ENCODE measurements around the gene LRP11. TPM values are rescaled to one million over a fixed set of nuclear protein-coding genes. Genes with fewer than 3 reads are reported as not detected.

The LRP11 gene
- total RNA-seq, 1 donor from 2014 or later: 26.0 TPM

DNA sequence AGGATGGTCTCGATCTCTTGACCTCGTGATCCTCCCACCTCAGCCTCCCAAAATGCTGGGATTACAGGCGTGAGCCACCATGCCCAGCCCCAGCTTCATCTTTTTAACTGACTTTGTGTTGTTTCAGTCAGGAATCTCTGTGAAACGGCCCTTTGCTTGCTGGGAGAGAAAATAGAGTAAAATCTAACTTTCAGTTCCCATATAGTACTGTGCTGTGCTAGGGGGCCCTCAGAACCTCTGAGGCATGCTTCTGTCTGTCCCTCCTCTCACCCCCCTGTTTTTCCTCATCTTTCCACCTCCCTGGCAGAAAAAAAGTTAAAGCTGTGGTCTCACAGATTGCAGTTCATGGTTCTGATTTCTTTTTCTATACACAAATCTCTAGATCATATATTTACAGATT, 48.4 kb downstream of the LRP11 start:
- DNase-seq (ENCODE audit: extremely low read depth, low read depth, low spot score): no peak

DNA sequence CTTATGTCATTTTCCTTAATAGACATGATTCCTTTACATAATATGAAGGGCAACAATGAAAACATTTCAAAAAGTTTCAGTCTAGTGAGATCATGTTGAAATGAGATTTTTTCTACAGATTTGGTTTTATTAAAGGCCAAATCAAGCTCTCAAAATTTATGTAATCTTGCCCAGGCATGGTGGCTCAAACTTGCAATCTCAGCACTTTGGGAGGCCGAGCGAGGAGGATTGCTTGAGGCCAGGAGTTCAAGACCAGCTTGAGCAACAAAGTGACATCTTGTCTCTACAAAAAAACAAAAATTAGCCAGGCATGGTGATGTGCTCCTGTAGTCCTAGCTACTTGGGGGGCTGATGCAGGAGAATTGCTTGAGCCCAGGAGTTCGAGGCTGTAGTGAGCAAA, 50.8 kb downstream of the LRP11 start:
- no peak for DNase-seq (ENCODE audit: extremely low read depth, low read depth, low spot score)

DNA sequence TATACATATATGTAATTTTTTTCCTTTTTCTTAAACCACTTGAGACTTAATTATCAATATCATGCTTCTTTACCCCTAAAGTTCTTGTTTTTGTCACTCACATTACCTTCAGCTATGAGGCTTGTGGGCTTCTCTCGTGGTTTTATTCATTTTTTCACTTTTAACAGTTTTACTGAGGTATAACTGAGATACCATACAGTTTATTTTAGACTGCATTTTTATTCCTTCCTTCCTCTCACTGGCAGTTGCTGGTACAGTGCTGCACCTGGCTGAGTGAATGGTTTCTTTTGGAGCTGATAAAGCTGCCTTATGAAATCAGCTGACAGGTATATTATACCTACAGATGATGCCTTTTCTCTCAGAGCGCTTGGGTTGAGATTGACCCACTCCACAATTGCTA, 54.4 kb downstream of the LRP11 start:
- DNase-seq (ENCODE audit: extremely low read depth, low read depth, low spot score): no peak

DNA sequence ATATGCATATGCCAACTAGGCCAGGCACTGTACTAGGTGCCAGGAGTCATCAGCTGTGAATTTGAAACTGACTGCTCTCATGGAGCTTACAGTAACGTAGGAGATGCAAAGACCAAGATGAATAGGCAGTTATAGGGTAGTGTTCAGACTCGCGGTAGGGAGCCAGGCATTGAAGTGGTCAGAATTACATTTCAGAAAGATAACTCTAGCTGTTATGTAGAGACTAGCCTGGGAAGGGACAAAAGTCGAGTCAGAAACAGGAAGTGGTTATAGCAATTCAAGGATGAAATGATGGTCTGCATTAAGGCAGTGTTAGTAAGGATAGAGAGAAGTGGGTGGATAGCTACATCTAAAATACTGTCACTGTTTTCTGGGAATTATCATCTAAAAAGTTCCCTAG, 58.0 kb downstream of the LRP11 start:
- no peak for DNase-seq (ENCODE audit: extremely low read depth, low read depth, low spot score)

DNA sequence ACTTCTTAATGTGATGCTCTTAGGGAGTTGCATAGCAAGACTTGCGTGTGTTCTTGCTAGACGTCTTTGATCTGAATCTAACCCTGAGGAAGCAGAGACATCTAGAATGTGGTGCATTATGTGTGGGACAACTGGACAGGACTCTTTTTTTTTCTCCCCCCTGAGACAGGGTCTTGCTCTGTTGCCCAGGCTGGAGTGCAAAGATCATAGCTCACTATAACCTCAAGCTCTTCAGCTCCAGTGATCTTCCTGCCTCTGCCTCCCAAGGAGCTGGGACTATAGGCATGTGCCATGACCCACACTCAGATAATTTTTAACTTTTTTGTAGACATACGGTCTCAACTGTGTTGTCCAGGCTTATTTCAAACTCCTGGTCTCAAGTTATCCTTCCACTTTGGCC, 80.6 kb downstream of the LRP11 start:
- no peak for DNase-seq (ENCODE audit: extremely low read depth, low read depth, low spot score)

DNA sequence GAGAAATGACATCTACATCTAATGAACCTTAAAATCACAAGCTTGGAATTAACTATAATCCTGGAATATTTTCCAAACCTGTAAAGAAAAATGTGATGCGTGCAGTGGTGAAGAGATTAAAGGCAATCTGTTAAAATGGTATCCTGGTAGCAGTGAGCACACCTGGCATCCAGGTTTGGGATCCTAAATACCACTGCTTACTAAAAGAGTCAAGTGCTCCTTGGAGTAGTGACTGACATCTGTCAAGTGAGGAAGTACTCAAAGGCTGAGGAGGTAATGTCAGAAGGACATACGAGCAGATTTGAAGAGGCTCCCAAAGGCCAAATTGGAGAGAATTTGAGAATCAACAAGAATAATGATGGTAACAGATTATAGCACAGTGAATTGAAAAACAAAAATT, 81.8 kb downstream of the LRP11 start:
- no peak for DNase-seq (ENCODE audit: extremely low read depth, low read depth, low spot score)

DNA sequence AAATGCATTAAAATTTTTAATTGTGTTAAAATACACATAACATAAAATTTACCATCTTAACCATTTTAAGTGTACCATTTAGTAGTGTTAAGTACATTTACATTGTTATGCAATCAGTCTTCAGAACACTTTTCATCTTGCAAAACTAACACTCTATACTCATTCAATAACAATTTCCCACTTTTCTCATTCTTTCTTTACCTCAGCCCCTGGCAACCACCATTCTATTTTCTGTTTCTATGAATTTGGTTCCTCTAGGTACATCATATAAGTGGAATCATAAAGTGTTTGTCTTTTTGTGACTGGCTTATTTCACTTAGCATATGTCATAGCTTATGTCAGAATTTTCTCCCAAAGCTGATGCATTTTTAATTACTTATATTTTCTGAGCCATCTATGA, 82.4 kb downstream of the LRP11 start:
- no peak for DNase-seq (ENCODE audit: extremely low read depth, low read depth, low spot score)

DNA sequence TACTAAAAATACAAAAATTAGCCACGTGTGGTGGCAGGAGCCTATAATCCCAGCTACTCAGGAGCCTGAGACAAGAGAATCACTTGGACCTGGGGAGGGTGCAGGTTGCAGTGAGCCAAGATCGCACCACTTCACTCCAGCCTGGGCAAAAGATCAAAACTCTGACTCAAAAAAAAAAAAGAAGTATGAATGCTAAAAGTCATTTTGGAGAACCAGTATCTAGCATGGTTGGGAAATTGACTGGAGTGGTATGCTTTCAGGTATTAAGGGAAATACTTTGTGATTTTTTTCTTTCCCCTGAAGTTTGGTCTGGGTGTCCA, 84.6 kb downstream of the LRP11 start:
- no peak for DNase-seq (ENCODE audit: extremely low read depth, low read depth, low spot score)

DNA sequence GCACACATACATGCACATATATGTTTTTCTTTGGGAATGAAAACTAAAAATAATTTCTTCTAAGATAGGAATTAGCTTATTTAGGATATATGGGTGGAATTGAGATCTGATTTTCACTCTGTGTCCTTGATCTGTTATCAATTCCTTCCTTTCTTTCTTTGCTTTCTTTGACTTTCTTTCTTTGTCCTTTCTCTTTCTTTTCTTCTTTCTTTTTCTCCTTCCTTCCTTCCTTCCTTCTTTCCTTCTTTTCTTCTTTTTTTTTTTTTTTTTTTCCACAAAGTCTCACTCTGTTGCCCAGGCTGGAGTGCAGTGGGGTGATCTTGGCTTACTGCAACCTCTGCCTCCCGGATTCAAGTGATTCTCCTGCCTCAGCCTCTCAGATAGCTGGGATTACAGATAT, 86.5 kb downstream of the LRP11 start:
- no peak for DNase-seq (ENCODE audit: extremely low read depth, low read depth, low spot score)

DNA sequence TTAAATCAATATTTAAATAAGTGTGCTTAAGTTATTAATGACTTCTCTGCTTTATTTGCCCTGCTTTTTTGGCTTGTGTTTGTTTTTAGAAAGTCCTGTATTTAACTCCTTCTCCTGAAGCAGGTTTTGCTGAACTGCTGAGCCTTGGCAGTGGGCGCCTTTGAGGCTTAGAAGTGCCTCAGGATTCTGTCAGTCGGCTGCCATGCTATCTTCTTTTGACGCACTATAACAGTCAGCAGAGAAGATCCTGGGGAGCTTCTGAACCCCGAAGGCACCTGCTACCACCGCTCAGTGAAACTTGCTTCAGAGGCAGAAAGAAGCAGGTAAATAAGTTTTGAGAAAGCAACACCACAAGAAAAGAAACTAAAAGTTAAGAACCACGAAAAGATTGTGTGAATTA, 92.2 kb downstream of the LRP11 start:
- no peak for DNase-seq (ENCODE audit: extremely low read depth, low read depth, low spot score)

DNA sequence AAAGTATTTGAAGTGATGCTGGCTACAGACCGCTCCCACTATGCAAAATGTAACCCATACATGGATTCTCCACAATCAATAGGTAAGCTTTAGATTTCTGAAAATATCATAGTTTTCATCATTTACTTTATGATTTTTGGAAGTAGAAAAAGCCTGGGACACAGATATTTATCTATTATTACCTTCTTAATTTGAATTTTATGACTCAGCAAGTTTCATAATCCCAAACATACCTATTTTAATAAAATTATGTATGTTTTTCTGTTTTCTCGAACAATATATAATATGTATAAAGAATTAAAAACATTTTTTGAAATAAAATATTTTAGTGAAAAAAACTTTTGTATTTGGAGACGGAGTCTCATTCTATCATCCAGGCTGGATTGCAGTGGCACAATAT, 93.0 kb downstream of the LRP11 start:
- DNase-seq (ENCODE audit: extremely low read depth, low read depth, low spot score): no peak

DNA sequence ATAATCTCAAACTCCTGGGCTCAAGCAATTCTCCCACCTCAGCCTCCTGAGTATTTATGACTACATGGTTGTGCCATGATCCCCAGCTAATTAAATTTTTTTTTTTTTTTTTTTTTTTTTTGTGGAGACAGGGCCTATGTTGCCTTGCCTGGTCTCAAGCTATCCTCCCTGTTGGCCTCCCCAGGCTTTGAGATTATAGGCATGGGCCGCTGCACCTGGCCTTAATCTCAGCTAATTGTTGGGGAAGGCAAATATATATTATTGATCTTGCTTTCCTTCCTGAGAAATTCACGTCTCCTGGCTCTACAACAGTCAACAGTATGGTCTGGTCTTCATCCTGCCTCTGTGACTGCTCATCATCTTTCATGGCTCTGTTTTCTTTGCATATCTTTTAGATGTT, 94.5 kb downstream of the LRP11 start:
- no peak for DNase-seq (ENCODE audit: extremely low read depth, low read depth, low spot score)

Other genes with a start within 250 kb of the LRP11 start
- gene KATNA1, start 215.6 kb downstream of the LRP11 start, total RNA-seq: 16.1 and 18.8 TPM in 2 replicates
- 18.6 and 32.1 TPM in 2 replicates for gene LATS1, start 146.3 kb downstream of the LRP11 start, total RNA-seq
- 13.9 and 22.4 TPM in 2 replicates for gene NUP43, start 117.8 kb downstream of the LRP11 start, total RNA-seq
- 94.4 and 101 TPM in 2 replicates for gene PCMT1, start 114.6 kb downstream of the LRP11 start, total RNA-seq
- 0.39 TPM in 1 of 2 replicates, not detected in the other for gene RAET1E, start 33.8 kb upstream of the LRP11 start, total RNA-seq
- gene RAET1G, start 58.8 kb upstream of the LRP11 start, total RNA-seq: 0.58 TPM in 1 of 2 replicates, not detected in the other
- gene ULBP2, start 77.7 kb upstream of the LRP11 start, total RNA-seq: 9.7 and 19.0 TPM in 2 replicates
- 3.3 and 4.1 TPM in 2 replicates for gene ULBP1, start 99.6 kb upstream of the LRP11 start, total RNA-seq
- not detected in 2 replicates for gene RAET1L, start 161.2 kb upstream of the LRP11 start, total RNA-seq
- 8.0 and 11.0 TPM in 2 replicates for gene ULBP3, start 204.8 kb upstream of the LRP11 start, total RNA-seq

All from glomerular endothelial cell (primary cell).